HEK293 (cell line): ENCODE data around the gene TUNAR.

ENCODE experiments used
- ATF2 ChIP-seq: fragments of 450-650 bp; formaldehyde crosslinking; IDR thresholded peaks from 2 replicates; pipeline ENCODE4 v1.5.1; 2016; ENCODE audit warnings: missing biosample characterization, missing genetic modification characterization, low read depth
- CTCF ChIP-seq: fragments of 450-650 bp; formaldehyde crosslinking; IDR thresholded peaks from 2 replicates; pipeline ENCODE4 v1.5.1; 2016; ENCODE audit warnings: missing biosample characterization, missing genetic modification characterization
- REST ChIP-seq: fragments of 450-650 bp; formaldehyde crosslinking; IDR thresholded peaks from 2 replicates; pipeline ENCODE4 v1.5.1; 2016; ENCODE audit warnings: missing biosample characterization, missing genetic modification characterization
- TCF7L2 ChIP-seq: IDR thresholded peaks from 2 replicates; pipeline ENCODE4 v1.6.1; 2011; ENCODE audit warnings: low read depth, mild to moderate bottlenecking, inconsistent platforms, low read length, moderate library complexity, borderline replicate concordance
- ZBTB10 ChIP-seq: fragments of 450-650 bp; formaldehyde crosslinking; IDR thresholded peaks from 2 replicates; pipeline ENCODE4 v1.5.1; 2016; ENCODE audit warnings: missing biosample characterization, missing genetic modification characterization
- ZBTB6 ChIP-seq: fragments of 450-650 bp; formaldehyde crosslinking; IDR thresholded peaks from 2 replicates; pipeline ENCODE4 v1.5.1; 2017; ENCODE audit warnings: missing biosample characterization, missing genetic modification characterization
- ZFP37 ChIP-seq: fragments of 450-650 bp; formaldehyde crosslinking; IDR thresholded peaks from 2 replicates; pipeline ENCODE4 v1.5.1; 2016; ENCODE audit warnings: missing biosample characterization, missing genetic modification characterization
- ZNF274 ChIP-seq, 2 experiments: fragments of 200-500 bp in 1 of 2; fragments of 450-650 bp in 1 of 2; sonication (Bioruptor generic) in 1 of 2; formaldehyde crosslinking in 1 of 2; IDR thresholded peaks; 2 replicates each; pipeline versions ENCODE4 v1.5.1 to v1.6.1; 2014 to 2016; ENCODE audit warnings: borderline replicate concordance in 1 of 2, inconsistent platforms in 1 of 2, low read length in 1 of 2, missing biosample characterization in 1 of 2, missing genetic modification characterization in 1 of 2
- ZNF521 ChIP-seq: fragments of 450-650 bp; formaldehyde crosslinking; IDR thresholded peaks from 2 replicates; pipeline ENCODE4 v1.5.1; 2017; ENCODE audit warnings: missing biosample characterization, mild to moderate bottlenecking, missing genetic modification characterization
- ZNF558 ChIP-seq: fragments of 450-650 bp; formaldehyde crosslinking; IDR thresholded peaks from 2 replicates; pipeline ENCODE4 v1.5.1; 2016; ENCODE audit warnings: missing biosample characterization, missing genetic modification characterization

- TF ChIP-seq ZNF274 (IDR thresholded peaks at IDR 0.05; ENCODE audit: low read length) (no peak), ZNF274 (tag by site-specific recombination; IDR thresholded peaks at IDR 0.05; ENCODE audit: borderline replicate concordance) (no peak), ZNF521 (tag by site-specific recombination) (no peak), CTCF (tag by site-specific recombination) (no peak), ZBTB6 (tag by site-specific recombination) (no peak), ZNF558 (tag by site-specific recombination) (no peak), REST (tag by site-specific recombination) (no peak), ZFP37 (no peak), TCF7L2 (no peak), ATF2 (tag by site-specific recombination) (no peak), ZBTB10 (tag by site-specific recombination) (no peak)
Measured at GRCh38 chr14:95939335-95939734, 62.7 kb downstream of the TUNAR start.
